ENCODE measurements around the gene KRTAP10-1.

Gene KRTAP10-1

GRCh38 chr21:44539991-44540666, at the start of gene KRTAP10-1:
KRTAP10-1 (minus strand) TSS chr21:44540195; CDS start chr21:44540150, 45 bp downstream.
- H3K4me3 ChIP-seq (ENCODE audit: low read length) = no peak within 1 kb of the TSS
- no peak for TF ChIP-seq CTCF (IDR thresholded peaks at IDR 0.05; ENCODE audit: insufficient read depth, low read depth, low read length, missing control alignments)
- no peak for DNase-seq (ENCODE audit: low read depth)

- no peak for TF ChIP-seq CTCF (IDR thresholded peaks at IDR 0.05; ENCODE audit: insufficient read depth, low read depth, low read length, missing control alignments)
- H3K4me3 ChIP-seq (ENCODE audit: low read length) = no peak overlapping the region
- DNase-seq (ENCODE audit: low read depth) = no peak
These were observed 49.1 kb upstream of the KRTAP10-1 start for GRCh38 chr21:44589094-44589493.

- TF ChIP-seq CTCF (IDR thresholded peaks at IDR 0.05; ENCODE audit: insufficient read depth, low read depth, low read length, missing control alignments) = no peak
- no peak for DNase-seq (ENCODE audit: low read depth)
- no peak overlapping the region for H3K4me3 ChIP-seq (ENCODE audit: low read length)
These were observed 45.9 kb upstream of the KRTAP10-1 start for GRCh38 chr21:44585892-44586291.

GRCh38 chr21:44583800-44584147, 43.8 kb upstream of the KRTAP10-1 start:
- no peak for DNase-seq (ENCODE audit: low read depth)
- H3K4me3 ChIP-seq (ENCODE audit: low read length) = no peak overlapping the region
- no peak for TF ChIP-seq CTCF (IDR thresholded peaks at IDR 0.05; ENCODE audit: insufficient read depth, low read depth, low read length, missing control alignments)

- no peak overlapping the region for H3K4me3 ChIP-seq (ENCODE audit: low read length)
- no peak for TF ChIP-seq CTCF (IDR thresholded peaks at IDR 0.05; ENCODE audit: insufficient read depth, low read depth, low read length, missing control alignments)
- no peak for DNase-seq (ENCODE audit: low read depth)
These were observed 43.2 kb upstream of the KRTAP10-1 start for GRCh38 chr21:44583089-44583799.

- TF ChIP-seq CTCF (IDR thresholded peaks at IDR 0.05; ENCODE audit: insufficient read depth, low read depth, low read length, missing control alignments) = no peak
- DNase-seq (ENCODE audit: low read depth) = no peak
- no peak overlapping the region for H3K4me3 ChIP-seq (ENCODE audit: low read length)
These were observed 42.1 kb upstream of the KRTAP10-1 start for GRCh38 chr21:44582055-44582454.
